Epithelial cell of proximal tubule (primary cell): ENCODE measurements around the gene SUN2. TPM values are rescaled to one million over a fixed set of nuclear protein-coding genes. Genes with fewer than 3 reads are reported as not detected.
A peak's percentile ranks its signal among the peaks of the same experiment; 100 is the strongest.

Source experiments
- DNase-seq: peaks from one replicate; pipeline ENCODE4 v3.0.0-alpha.2; 2011; ENCODE audit warnings: low read depth
- H3K4me3 ChIP-seq: 2 replicates; pipeline ENCODE4 v1.5.1; 2011; ENCODE audit warnings: low read depth, mild to moderate bottlenecking, low read length
- total RNA-seq: library from RNA; depleted of rRNA; stranded (reverse); fragments of >200 nt; gene quantifications from 2 replicates; pipeline ENCODE4 v1.2.3, GENCODE V29; 2015
- TF ChIP-seq, protein P1 (sequence below): conservative IDR thresholded peaks from 2 replicates; pipeline ENCODE4 v1.5.1; 2012; ENCODE audit warnings: low read depth, mild to moderate bottlenecking, low read length

SUN2 gene
- total RNA-seq, 1 donor from 2014 or later = 88.2 TPM

DNA sequence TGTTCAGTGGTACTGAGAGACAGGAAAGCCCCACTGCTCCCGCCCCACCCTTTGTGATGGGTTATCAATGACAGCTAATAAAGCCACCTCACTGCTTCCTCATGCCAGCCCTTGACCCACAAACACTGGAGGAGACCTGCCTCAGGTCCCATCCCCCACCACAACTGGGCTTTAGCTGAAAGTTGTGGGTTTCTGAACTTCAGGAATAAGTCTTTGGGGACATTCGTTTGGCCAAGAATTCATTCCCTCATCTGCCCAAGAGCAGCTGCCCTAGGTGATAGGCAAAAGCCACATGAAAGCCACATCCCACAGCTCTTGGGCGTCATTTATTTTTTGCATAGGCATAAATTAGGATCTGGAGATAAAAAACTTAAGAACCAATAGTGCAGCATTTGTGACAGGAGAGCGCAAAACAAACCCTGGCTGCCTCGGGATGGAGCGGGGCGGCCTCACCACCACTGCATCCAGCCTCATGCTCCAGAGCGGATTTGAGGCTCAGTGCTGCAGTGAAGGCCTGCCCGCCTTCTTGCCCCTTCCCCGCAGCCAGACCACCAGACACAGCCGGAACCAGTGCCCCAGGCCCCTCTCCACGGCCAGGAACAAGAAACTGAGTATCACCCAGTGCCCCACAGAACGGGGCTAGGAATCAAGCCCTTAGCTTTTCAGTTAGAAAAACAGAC is 21.2 kb downstream of the SUN2 start:
- DNase-seq = no peak
- H3K4me3 ChIP-seq = no peak overlapping the region
- TF ChIP-seq, protein P1, sequence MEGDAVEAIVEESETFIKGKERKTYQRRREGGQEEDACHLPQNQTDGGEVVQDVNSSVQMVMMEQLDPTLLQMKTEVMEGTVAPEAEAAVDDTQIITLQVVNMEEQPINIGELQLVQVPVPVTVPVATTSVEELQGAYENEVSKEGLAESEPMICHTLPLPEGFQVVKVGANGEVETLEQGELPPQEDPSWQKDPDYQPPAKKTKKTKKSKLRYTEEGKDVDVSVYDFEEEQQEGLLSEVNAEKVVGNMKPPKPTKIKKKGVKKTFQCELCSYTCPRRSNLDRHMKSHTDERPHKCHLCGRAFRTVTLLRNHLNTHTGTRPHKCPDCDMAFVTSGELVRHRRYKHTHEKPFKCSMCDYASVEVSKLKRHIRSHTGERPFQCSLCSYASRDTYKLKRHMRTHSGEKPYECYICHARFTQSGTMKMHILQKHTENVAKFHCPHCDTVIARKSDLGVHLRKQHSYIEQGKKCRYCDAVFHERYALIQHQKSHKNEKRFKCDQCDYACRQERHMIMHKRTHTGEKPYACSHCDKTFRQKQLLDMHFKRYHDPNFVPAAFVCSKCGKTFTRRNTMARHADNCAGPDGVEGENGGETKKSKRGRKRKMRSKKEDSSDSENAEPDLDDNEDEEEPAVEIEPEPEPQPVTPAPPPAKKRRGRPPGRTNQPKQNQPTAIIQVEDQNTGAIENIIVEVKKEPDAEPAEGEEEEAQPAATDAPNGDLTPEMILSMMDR = no peak

DNA sequence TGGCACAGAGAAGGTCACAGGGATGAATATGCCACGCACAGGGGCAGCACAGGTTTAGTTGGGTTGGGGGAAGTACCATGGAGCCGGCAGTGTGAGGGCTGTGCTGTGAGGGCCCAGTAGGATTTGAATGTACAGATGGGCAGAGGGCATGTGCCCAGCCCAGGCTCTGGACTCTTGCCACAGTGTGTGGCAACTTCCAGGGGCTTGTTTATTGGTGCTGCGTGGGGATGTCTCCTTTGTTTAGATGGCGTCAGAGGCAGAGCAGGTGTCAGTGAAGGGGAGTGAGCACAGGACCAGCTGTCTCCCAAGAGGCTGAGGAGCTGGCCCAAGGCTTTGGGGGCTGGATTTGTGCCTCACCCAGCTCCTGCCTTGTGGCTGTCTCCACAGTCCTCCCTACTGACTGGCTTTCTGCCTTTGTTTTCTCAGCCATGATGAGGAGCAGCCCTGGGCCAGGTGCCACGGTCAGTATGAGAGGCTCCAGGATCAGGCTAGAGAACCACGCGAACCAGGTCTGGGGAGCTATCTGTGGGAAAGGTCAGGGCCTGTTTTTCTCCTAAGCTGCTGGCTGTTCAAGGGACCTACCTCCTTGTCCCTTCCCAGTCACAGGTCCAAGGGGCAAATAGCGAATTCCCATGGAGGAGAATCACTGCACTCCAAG is 21.9 kb downstream of the SUN2 start:
- H3K4me3 ChIP-seq = no peak overlapping the region
- DNase-seq = no peak
- TF ChIP-seq, protein P1 = no peak

DNA sequence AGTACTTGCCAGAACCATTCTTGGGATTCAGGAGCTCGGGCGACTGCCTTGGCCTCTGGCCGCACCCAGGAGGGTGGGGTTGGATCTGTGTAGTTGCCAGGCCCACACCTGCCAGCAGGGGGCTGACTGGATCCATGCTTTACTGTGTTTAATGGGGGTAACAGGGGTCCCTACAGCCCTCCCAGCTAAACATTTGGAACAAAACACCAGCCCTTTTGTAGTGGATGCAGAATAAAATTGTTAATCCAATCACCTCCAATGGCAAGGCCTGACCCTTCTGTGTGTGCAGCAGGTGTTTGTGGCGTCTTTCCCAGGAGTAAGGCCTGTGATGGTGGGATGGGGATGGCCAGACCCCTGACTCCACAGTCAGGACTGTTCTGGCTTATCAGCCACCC is 22.5 kb downstream of the SUN2 start:
- no peak for DNase-seq
- H3K4me3 ChIP-seq = no peak overlapping the region
- TF ChIP-seq, protein P1 = peak; percentile 81

DNA sequence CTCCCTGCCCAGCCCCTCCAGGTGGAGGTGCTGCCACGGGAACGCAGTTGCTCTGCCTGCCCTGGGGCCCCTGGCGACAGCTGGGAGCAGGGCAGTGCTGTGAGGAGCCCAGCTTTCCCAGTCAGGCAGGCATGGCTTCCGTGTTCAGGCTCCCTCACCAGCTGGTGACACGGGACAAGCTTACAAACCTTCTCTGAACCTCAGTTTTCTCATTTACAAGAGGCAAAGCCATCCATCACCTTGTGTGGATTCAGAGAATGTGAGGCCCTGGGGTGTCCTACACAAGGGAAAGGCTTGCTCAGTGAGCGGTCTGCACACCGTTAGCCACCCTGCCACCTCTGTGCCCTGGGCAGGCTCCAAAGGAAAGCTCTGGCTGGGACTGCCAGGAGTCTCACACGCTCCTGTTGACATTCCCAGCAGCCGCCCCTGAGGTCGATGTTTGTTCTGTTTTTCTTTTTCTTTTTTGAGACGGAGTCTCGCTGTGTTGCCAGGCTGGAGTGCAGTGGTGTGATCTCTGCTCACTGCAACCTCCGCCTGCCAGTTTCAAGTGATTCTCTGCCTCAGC is 23.5 kb downstream of the SUN2 start:
- no peak overlapping the region for H3K4me3 ChIP-seq
- no peak for DNase-seq
- TF ChIP-seq, protein P1 = no peak

DNA sequence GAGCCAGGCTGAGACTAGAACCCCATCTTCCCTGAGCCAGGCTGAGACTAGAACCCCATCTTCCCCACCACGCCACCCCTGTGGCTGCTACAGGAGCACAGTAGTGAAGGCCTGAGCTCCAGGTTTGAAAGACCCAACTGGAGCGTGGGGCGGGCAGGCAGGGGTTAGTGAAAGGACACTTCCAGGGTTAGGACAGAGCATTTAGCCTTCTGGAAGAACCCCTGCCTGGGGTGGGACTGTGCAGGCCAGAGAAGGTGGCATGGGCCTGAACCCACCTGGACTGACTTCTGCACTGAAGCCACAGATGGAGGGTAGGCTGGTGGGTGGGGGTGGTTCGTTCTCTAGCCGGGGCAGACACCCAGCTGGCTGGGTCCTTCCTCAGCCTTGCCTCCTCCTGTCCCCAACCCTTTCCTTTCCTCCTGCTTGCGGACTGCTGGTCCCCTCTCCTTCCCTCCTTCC is 24.1 kb downstream of the SUN2 start:
- TF ChIP-seq, protein P1 = no peak
- DNase-seq = no peak
- no peak overlapping the region for H3K4me3 ChIP-seq

DNA sequence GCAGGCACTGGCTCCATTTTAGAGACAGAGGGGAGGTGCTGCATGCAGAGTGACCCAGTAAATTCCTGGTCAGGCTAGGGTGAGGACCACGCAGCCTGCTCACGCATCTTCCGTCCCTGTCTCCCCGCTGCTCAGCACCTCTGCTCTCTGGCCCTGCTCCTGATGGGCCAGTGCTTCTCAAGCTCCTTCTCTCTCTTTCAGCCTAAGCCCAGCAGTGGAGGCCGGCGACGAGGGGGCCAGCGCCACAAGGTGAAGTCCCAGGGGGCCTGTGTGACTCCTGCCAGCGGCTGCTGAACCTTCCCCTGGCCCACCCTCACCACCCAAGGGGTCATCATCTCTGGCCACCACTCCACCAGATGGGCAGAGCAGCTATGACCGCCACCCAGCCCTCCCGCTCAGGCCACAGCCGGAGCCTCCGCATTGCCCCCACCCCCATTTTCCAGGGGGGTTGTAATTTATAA is 25.4 kb downstream of the SUN2 start:
- H3K4me3 ChIP-seq = no peak overlapping the region
- DNase-seq = no peak
- TF ChIP-seq, protein P1 = no peak
